ENCODE measurements around the gene MTUS2. TPM values are rescaled to one million over a fixed set of nuclear protein-coding genes. Genes with fewer than 3 reads are reported as not detected.

The MTUS2 gene
- total and polyA plus RNA-seq, 2 experiments from 2014 or later, result 3.0 to 4.3 TPM

DNA sequence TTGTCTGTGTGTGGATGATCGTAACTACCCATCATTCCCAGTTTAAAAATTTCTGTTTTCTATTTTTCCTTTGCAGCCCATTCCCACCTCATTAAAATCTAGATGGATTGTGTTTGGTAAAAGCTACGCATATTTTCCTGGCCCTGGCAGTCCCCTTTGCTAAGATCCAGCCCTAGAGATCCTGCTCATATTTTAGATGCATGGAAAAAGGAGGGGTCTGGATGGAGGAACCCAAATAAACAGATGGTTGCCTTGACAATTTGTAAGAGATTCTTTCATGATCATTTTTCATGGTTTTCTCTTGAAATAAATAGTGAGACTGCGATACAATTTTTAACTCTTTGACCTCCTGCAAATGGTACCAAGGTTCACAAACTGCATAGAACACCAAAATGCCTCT lies 601.0 kb downstream of the MTUS2 start:
- 88% methylated on average over 3 of the region's 3 CpGs for WGBS (ENCODE audit: low lambda C conversion rate, missing lambda C conversion rate)
- Histone ChIP-seq H3K4me2 (no peak overlapping the region), H3K9me3 (ENCODE audit: low read depth) (no peaks in the 10 kb centered on the region), H3K9me2 (replicated peaks; ENCODE audit: insufficient read depth) (no peaks in the 10 kb centered on the region), H3K79me2 (no peaks in the 10 kb centered on the region), H3K36me3 (replicated peaks; ENCODE audit: insufficient read depth, low read depth) (no peaks in the 10 kb centered on the region), H3K4me1 (ENCODE audit: insufficient read depth) (no peaks in the 10 kb centered on the region), H4K20me1 (ENCODE audit: insufficient read depth, poor library complexity, severe bottlenecking) (no peaks in the 10 kb centered on the region), H3K4me3 (no peak overlapping the region), H3K27ac (no peak overlapping the region), H2AFZ (no peak overlapping the region), H3K27me3 (peaks cover 12% of the 10 kb centered on the region)
- DNase-seq (ENCODE audit: low spot score), result no peak
- no peak for TF ChIP-seq EZH2phosphoT487 (IDR thresholded peaks at IDR 0.05; ENCODE audit: low read depth, severe bottlenecking, unreplicated experiment)

- no peak for DNase-seq (ENCODE audit: low spot score)
- Histone ChIP-seq H3K79me2 (no peaks in the 10 kb centered on the region), H2AFZ (no peak overlapping the region), H4K20me1 (ENCODE audit: insufficient read depth, poor library complexity, severe bottlenecking) (no peaks in the 10 kb centered on the region), H3K4me2 (no peak overlapping the region), H3K4me1 (ENCODE audit: insufficient read depth) (no peaks in the 10 kb centered on the region), H3K9me3 (ENCODE audit: low read depth) (no peaks in the 10 kb centered on the region), H3K27ac (no peak overlapping the region), H3K4me3 (no peak overlapping the region), H3K9me2 (replicated peaks; ENCODE audit: insufficient read depth) (no peaks in the 10 kb centered on the region), H3K36me3 (replicated peaks; ENCODE audit: insufficient read depth, low read depth) (no peaks in the 10 kb centered on the region), H3K27me3 (peaks cover 21% of the 10 kb centered on the region)
- WGBS (ENCODE audit: low lambda C conversion rate, missing lambda C conversion rate), result 57% methylated on average over 5 of the region's 5 CpGs
- TF ChIP-seq EZH2phosphoT487 (IDR thresholded peaks at IDR 0.05; ENCODE audit: low read depth, severe bottlenecking, unreplicated experiment) (no peak), EZH2 (IDR thresholded peaks at IDR 0.05; ENCODE audit: borderline replicate concordance) (no peak)
- TF ChIP-seq, protein P1, sequence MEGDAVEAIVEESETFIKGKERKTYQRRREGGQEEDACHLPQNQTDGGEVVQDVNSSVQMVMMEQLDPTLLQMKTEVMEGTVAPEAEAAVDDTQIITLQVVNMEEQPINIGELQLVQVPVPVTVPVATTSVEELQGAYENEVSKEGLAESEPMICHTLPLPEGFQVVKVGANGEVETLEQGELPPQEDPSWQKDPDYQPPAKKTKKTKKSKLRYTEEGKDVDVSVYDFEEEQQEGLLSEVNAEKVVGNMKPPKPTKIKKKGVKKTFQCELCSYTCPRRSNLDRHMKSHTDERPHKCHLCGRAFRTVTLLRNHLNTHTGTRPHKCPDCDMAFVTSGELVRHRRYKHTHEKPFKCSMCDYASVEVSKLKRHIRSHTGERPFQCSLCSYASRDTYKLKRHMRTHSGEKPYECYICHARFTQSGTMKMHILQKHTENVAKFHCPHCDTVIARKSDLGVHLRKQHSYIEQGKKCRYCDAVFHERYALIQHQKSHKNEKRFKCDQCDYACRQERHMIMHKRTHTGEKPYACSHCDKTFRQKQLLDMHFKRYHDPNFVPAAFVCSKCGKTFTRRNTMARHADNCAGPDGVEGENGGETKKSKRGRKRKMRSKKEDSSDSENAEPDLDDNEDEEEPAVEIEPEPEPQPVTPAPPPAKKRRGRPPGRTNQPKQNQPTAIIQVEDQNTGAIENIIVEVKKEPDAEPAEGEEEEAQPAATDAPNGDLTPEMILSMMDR (IDR thresholded peaks at IDR 0.05; ENCODE audit: poor library complexity), result no peak
Measured at GRCh38 chr13:29422015-29422414, 601.9 kb downstream of the MTUS2 start.

DNA sequence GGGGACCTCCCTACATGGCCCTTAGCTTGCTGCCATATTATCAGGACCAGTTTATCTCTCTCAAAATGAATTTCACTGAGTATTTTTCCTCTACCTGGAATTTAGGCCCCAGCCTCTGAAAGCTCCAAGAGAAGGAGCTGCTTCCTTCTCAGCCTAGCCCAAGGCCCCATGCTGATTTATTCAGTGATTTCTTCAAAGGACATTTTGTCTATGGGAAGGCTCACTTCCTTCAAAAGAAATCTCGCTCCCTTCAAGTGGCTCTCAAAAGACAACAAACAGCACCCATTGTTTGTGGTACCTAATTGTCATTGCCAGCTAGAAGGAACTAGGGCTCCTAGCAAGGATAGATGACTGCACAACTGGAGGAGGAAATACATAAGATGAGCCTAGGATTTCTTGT lies 602.9 kb downstream of the MTUS2 start:
- H3K4me3 ChIP-seq, result no peak overlapping the region
- H3K79me2 ChIP-seq, result no peaks in the 10 kb centered on the region
- 94% methylated on average over 1 of the region's 1 CpG for WGBS (ENCODE audit: low lambda C conversion rate, missing lambda C conversion rate)
- no peaks in the 10 kb centered on the region for H3K4me1 ChIP-seq (ENCODE audit: insufficient read depth)
- H3K4me2 ChIP-seq, result no peak overlapping the region
- H3K9me3 ChIP-seq (ENCODE audit: low read depth), result no peaks in the 10 kb centered on the region
- no peaks in the 10 kb centered on the region for H3K36me3 ChIP-seq (replicated peaks; ENCODE audit: insufficient read depth, low read depth)
- H3K9me2 ChIP-seq (replicated peaks; ENCODE audit: insufficient read depth), result no peaks in the 10 kb centered on the region
- H2AFZ ChIP-seq, result no peak overlapping the region
- no peak for DNase-seq (ENCODE audit: low spot score)
- H3K27me3 ChIP-seq, result peaks cover 31% of the 10 kb centered on the region
- H4K20me1 ChIP-seq (ENCODE audit: insufficient read depth, poor library complexity, severe bottlenecking), result no peaks in the 10 kb centered on the region
- TF ChIP-seq, protein P1 (IDR thresholded peaks at IDR 0.05; ENCODE audit: poor library complexity), result no peak
- TF ChIP-seq EZH2 (IDR thresholded peaks at IDR 0.05; ENCODE audit: borderline replicate concordance) (no peak), EZH2phosphoT487 (IDR thresholded peaks at IDR 0.05; ENCODE audit: low read depth, severe bottlenecking, unreplicated experiment) (no peak)
- no peak overlapping the region for H3K27ac ChIP-seq

DNA sequence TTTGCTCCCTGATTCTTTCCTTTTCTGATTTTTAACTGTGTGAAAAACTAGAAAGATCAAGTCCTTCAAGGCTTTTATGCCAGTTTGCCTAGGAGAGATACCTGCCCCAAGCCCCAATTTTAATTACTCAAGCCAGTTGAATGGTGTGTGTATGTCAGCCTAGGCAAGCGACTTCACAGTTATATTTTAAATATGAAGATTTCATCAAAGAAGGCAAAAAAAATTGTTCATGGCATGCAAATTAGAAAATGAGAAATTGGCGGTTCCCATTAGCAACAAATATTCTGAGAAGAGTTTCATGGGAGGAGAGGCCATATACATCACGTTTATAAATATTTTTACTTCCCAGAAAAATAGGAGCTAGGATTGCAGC lies 607.8 kb downstream of the MTUS2 start:
- Histone ChIP-seq H3K4me1 (ENCODE audit: insufficient read depth) (no peaks in the 10 kb centered on the region), H3K27me3 (peaks cover 50% of the 10 kb centered on the region)
- 20% methylated on average over 3 of the region's 3 CpGs for WGBS (ENCODE audit: low lambda C conversion rate, missing lambda C conversion rate)

More for the DNA sequence above, 607.8 kb downstream of the MTUS2 start:
- TF ChIP-seq EZH2phosphoT487 (IDR thresholded peaks at IDR 0.05; ENCODE audit: low read depth, severe bottlenecking, unreplicated experiment), result no peak
- TF ChIP-seq, protein P1 (IDR thresholded peaks at IDR 0.05; ENCODE audit: poor library complexity), result no peak
- TF ChIP-seq EZH2 (IDR thresholded peaks at IDR 0.05; ENCODE audit: borderline replicate concordance), result no peak
- Histone ChIP-seq H3K9me3 (ENCODE audit: low read depth) (no peaks in the 10 kb centered on the region), H3K4me2 (peak overlapping the region; percentile 83), H3K27ac (no peak overlapping the region), H3K4me3 (peak overlapping the region; percentile 4), H2AFZ (peak overlapping the region; percentile 4), H3K36me3 (replicated peaks; ENCODE audit: insufficient read depth, low read depth) (no peaks in the 10 kb centered on the region), H4K20me1 (ENCODE audit: insufficient read depth, poor library complexity, severe bottlenecking) (no peaks in the 10 kb centered on the region), H3K9me2 (replicated peaks; ENCODE audit: insufficient read depth) (no peaks in the 10 kb centered on the region), H3K79me2 (no peaks in the 10 kb centered on the region)
- DNase-seq (ENCODE audit: low spot score), result no peak

Measured in hepatocyte (in vitro differentiated cells).